H9 (cell line): Measurements from ENCODE around the gene PRPF18. TPM values are rescaled to one million over a fixed set of nuclear protein-coding genes. Genes with fewer than 3 reads are reported as not detected.

Source experiments
- DNase-seq: peaks from one replicate; pipeline ENCODE4 v3.0.0-alpha.2; 2017
- H2AFZ ChIP-seq: one replicate; pipeline ENCODE4 v1.6.1; 2013; ENCODE audit warnings: mild to moderate bottlenecking, low read length, control low read depth, moderate library complexity
- H2AK5ac ChIP-seq: 2 replicates; pipeline ENCODE4 v1.6.1; 2013; ENCODE audit warnings: low read length, control low read depth, mixed read lengths; ENCODE audit not compliant: insufficient read length
- H2BK120ac ChIP-seq: one replicate; pipeline ENCODE4 v1.6.1; 2013; ENCODE audit warnings: low read depth, mild to moderate bottlenecking, low read length, control low read depth, inconsistent platforms; ENCODE audit not compliant: poor library complexity, severe bottlenecking
- H2BK12ac ChIP-seq: 2 replicates; pipeline ENCODE4 v1.6.1; 2013; ENCODE audit warnings: low read length, control low read depth, mixed read lengths, low read depth; ENCODE audit not compliant: insufficient read length
- H2BK15ac ChIP-seq: 2 replicates; pipeline ENCODE4 v1.6.1; 2013; ENCODE audit warnings: low read depth, low read length, control low read depth
- H2BK20ac ChIP-seq: one replicate; pipeline ENCODE4 v1.6.1; 2013; ENCODE audit warnings: low read depth, mild to moderate bottlenecking, low read length, control low read depth, inconsistent platforms; ENCODE audit not compliant: poor library complexity, severe bottlenecking
- H2BK5ac ChIP-seq: 2 replicates; pipeline ENCODE4 v1.6.1; 2013; ENCODE audit warnings: low read length, control low read depth, mixed read lengths; ENCODE audit not compliant: insufficient read length
- H3K14ac ChIP-seq: 2 replicates; pipeline ENCODE4 v1.6.1; 2013; ENCODE audit warnings: low read length, control low read depth; ENCODE audit not compliant: insufficient read depth
- H3K18ac ChIP-seq: 2 replicates; pipeline ENCODE4 v1.6.1; 2013; ENCODE audit warnings: low read depth, mild to moderate bottlenecking, mixed read lengths, low read length, control low read depth; ENCODE audit not compliant: insufficient read length
- H3K23ac ChIP-seq: 2 replicates; pipeline ENCODE4 v1.6.1; 2013; ENCODE audit warnings: low read length, control low read depth, mixed read lengths, low read depth; ENCODE audit not compliant: insufficient read length
- H3K23me2 ChIP-seq: 2 replicates; pipeline ENCODE4 v1.6.1; 2013; ENCODE audit warnings: low read depth, mild to moderate bottlenecking, mixed read lengths, low read length, control low read depth; ENCODE audit not compliant: insufficient read length, poor library complexity, severe bottlenecking
- H3K27ac ChIP-seq: 2 replicates; pipeline ENCODE4 v1.5.1; 2013; ENCODE audit warnings: low read length, control low read depth, mixed read lengths, low read depth; ENCODE audit not compliant: insufficient read length
- H3K27me3 ChIP-seq: 2 replicates; pipeline ENCODE4 v1.6.1; 2013; ENCODE audit warnings: low read length, control low read depth, inconsistent platforms; ENCODE audit not compliant: insufficient read depth
- H3K4ac ChIP-seq: 2 replicates; pipeline ENCODE4 v1.6.1; 2013; ENCODE audit warnings: low read depth, mild to moderate bottlenecking, control low read depth, inconsistent platforms, low read length, moderate library complexity
- H3K4me1 ChIP-seq: 2 replicates; pipeline ENCODE4 v1.6.1; 2013; ENCODE audit warnings: low read length, control low read depth, inconsistent platforms; ENCODE audit not compliant: insufficient read depth
- H3K4me2 ChIP-seq: 2 replicates; pipeline ENCODE4 v1.6.1; 2013; ENCODE audit warnings: low read length, control low read depth, mixed read lengths; ENCODE audit not compliant: insufficient read length, insufficient read depth
- H3K56ac ChIP-seq: 2 replicates; pipeline ENCODE4 v1.6.1; 2013; ENCODE audit warnings: low read depth, mild to moderate bottlenecking, mixed read lengths, low read length, control low read depth; ENCODE audit not compliant: insufficient read length
- H3K79me1 ChIP-seq: 2 replicates; pipeline ENCODE4 v1.6.1; 2013; ENCODE audit warnings: low read depth, mild to moderate bottlenecking, moderate library complexity, low read length, control low read depth, inconsistent platforms; ENCODE audit not compliant: insufficient read depth, poor library complexity, severe bottlenecking
- H3K79me2 ChIP-seq: 2 replicates; pipeline ENCODE4 v1.6.1; 2013; ENCODE audit warnings: low read length, control low read depth, inconsistent platforms; ENCODE audit not compliant: insufficient read depth
- H3K9ac ChIP-seq: 2 replicates; pipeline ENCODE4 v1.6.1; 2013; ENCODE audit warnings: low read length, control low read depth, mixed read lengths; ENCODE audit not compliant: insufficient read length; ENCODE audit errors: extremely low read depth
- H3K9me3 ChIP-seq: one replicate; pipeline ENCODE4 v1.6.1; 2013; ENCODE audit warnings: low read depth, low read length, inconsistent platforms; ENCODE audit not compliant: control insufficient read depth
- H3T11ph ChIP-seq: one replicate; pipeline ENCODE4 v1.6.1; 2013; ENCODE audit warnings: mild to moderate bottlenecking, low read length, control low read depth, inconsistent platforms
- H4K20me1 ChIP-seq: one replicate; pipeline ENCODE4 v1.6.1; 2013; ENCODE audit not compliant: control insufficient read depth, insufficient read length, insufficient read depth
- H4K5ac ChIP-seq: 2 replicates; pipeline ENCODE4 v1.6.1; 2013; ENCODE audit warnings: low read depth, mild to moderate bottlenecking, mixed read lengths, low read length, control low read depth; ENCODE audit not compliant: insufficient read length
- H4K8ac ChIP-seq: replicated peaks from 2 replicates; pipeline ENCODE4 v1.6.1; 2013; ENCODE audit warnings: low read length, control low read depth, mixed read lengths, low read depth; ENCODE audit not compliant: insufficient read length
- H4K91ac ChIP-seq: 2 replicates; pipeline ENCODE4 v1.6.1; 2013; ENCODE audit warnings: low read depth, mild to moderate bottlenecking, moderate library complexity, mixed read lengths, low read length, control low read depth; ENCODE audit not compliant: insufficient read length
- H3K27ac Mint-ChIP-seq, 3 experiments: 2 replicates in 2 of 3; 3 replicates in 1 of 3; pipeline ENCODE4 v1.8.0; 2020 to 2021; ENCODE audit warnings: mixed read lengths in 3 of 3, mild to moderate bottlenecking in 1 of 3, moderate library complexity in 1 of 3
- H3K27me3 Mint-ChIP-seq: 2 replicates; pipeline ENCODE4 v1.8.0; 2021; ENCODE audit warnings: low read depth, mild to moderate bottlenecking, moderate library complexity, mixed read lengths
- H3K36me3 Mint-ChIP-seq, 3 experiments: 2 replicates in 2 of 3; 3 replicates in 1 of 3; pipeline ENCODE4 v1.8.0; 2020 to 2021; ENCODE audit warnings: low read depth in 3 of 3, mixed read lengths in 3 of 3; ENCODE audit not compliant: insufficient read depth in 1 of 3
- H3K4me1 Mint-ChIP-seq, 2 experiments: 2 replicates each; pipeline ENCODE4 v1.8.0; 2020; ENCODE audit warnings: mixed read lengths in 2 of 2
- H3K4me3 Mint-ChIP-seq, 2 experiments: 2 replicates in 1 of 2; 3 replicates in 1 of 2; pipeline ENCODE4 v1.8.0; 2020 to 2021; ENCODE audit warnings: mild to moderate bottlenecking in 2 of 2, mixed read lengths in 2 of 2, moderate library complexity in 1 of 2
- H3K9me3 Mint-ChIP-seq, 2 experiments: 2 replicates in 1 of 2; 3 replicates in 1 of 2; pipeline ENCODE4 v1.8.0; 2020; ENCODE audit warnings: mild to moderate bottlenecking in 2 of 2, mixed read lengths in 2 of 2, moderate library complexity in 1 of 2
- WGBS: extraction: QIAGEN DNeasy Blood & Tissue Kit; methylation state at CpG from one replicate; pipeline ENCODE4 v1.1.7; 2013; ENCODE audit warnings: missing lambda C conversion rate, low lambda C conversion rate, mixed read lengths; ENCODE audit not compliant: insufficient read length; ENCODE audit errors: extremely low coverage; 5-methylcytosine and 5-hydroxymethylcytosine counted together
- total RNA-seq: library from RNA; stranded (reverse); gene quantifications from 2 replicates; pipeline ENCODE4 v1.2.1, GENCODE V29; 2021
- TF ChIP-seq, protein P1 (sequence below): fragments of 200-600 bp; sonication (generic); conservative IDR thresholded peaks from 3 replicates; pipeline ENCODE4 v1.8.0; 2021; ENCODE audit warnings: antibody characterized with exemption, mild to moderate bottlenecking

The PRPF18 gene
- total RNA-seq, 1 experiment from 2014 or later = 17.1 TPM

DNA sequence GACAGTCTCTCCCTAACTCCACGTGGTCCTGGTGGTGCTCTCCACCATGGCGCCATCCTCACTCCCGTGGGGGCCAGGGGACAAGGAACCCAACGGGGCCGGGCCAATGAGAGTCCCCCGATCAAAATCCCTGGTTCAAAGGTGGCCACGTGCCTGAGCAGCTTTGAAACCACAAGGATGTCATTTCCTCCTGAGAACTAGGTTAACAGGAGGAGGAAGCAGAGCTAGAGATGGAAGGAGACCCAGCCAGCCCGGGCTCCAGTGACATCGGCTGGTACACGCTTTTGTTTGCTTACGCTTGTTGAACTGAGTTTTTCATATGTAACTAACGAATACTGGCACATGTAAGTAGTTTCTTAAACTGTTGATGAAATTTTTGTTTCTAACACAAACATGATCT is 61.7 kb downstream of the PRPF18 start:
- no peak overlapping the region for H2BK12ac ChIP-seq
- no peak overlapping the region for H3K23ac ChIP-seq
- no peak overlapping the region for H4K8ac ChIP-seq
- DNase-seq = no peak
- H3K4me2 ChIP-seq = no peak overlapping the region
- no peaks in the 10 kb centered on the region for H3K23me2 ChIP-seq
- Mint-ChIP-seq H3K4me1 (peaks cover 0 to 7% of the 10 kb centered on the region in 2 experiments; a peak in 1 of 4 replicates), H3K4me3 (no peak overlapping the region), H3K36me3 (peaks cover 22 to 39% (median 30%) of the 10 kb centered on the region in 3 experiments), H3K9me3 (no peaks in the 10 kb centered on the region; a peak in 1 of 5 replicates), H3K27me3 (no peaks in the 10 kb centered on the region), H3K27ac (no peak overlapping the region; a peak in 2 of 7 replicates)
- H2AK5ac ChIP-seq = no peak overlapping the region
- no peak overlapping the region for H2BK20ac ChIP-seq
- no peak overlapping the region for H4K5ac ChIP-seq
- H3K9me3 ChIP-seq = no peaks in the 10 kb centered on the region
- TF ChIP-seq, protein P1, sequence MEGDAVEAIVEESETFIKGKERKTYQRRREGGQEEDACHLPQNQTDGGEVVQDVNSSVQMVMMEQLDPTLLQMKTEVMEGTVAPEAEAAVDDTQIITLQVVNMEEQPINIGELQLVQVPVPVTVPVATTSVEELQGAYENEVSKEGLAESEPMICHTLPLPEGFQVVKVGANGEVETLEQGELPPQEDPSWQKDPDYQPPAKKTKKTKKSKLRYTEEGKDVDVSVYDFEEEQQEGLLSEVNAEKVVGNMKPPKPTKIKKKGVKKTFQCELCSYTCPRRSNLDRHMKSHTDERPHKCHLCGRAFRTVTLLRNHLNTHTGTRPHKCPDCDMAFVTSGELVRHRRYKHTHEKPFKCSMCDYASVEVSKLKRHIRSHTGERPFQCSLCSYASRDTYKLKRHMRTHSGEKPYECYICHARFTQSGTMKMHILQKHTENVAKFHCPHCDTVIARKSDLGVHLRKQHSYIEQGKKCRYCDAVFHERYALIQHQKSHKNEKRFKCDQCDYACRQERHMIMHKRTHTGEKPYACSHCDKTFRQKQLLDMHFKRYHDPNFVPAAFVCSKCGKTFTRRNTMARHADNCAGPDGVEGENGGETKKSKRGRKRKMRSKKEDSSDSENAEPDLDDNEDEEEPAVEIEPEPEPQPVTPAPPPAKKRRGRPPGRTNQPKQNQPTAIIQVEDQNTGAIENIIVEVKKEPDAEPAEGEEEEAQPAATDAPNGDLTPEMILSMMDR = no peak
- no peak overlapping the region for H3K14ac ChIP-seq
- no peaks in the 10 kb centered on the region for H4K20me1 ChIP-seq
- no peak overlapping the region for H2BK120ac ChIP-seq
- H2BK5ac ChIP-seq = no peak overlapping the region
- H3K18ac ChIP-seq = no peak overlapping the region
- no peaks in the 10 kb centered on the region for H3K4me1 ChIP-seq
- H3K56ac ChIP-seq = no peak overlapping the region
- H4K91ac ChIP-seq = no peak overlapping the region
- H3K27me3 ChIP-seq = no peaks in the 10 kb centered on the region
- no peaks in the 10 kb centered on the region for H3K79me1 ChIP-seq
- H3K9ac ChIP-seq = no peak overlapping the region
- no peak overlapping the region for H3T11ph ChIP-seq
- no peak overlapping the region for H2BK15ac ChIP-seq
- no CpG with 5 or more reads among the region's 12 CpGs for WGBS
- H3K79me2 ChIP-seq = no peaks in the 10 kb centered on the region
- H3K27ac ChIP-seq = no peak overlapping the region
- H2AFZ ChIP-seq = no peak overlapping the region
- H3K4ac ChIP-seq = no peak overlapping the region
